ENCODE data around the gene GRIN2B. TPM values are rescaled to one million over a fixed set of nuclear protein-coding genes. Genes with fewer than 3 reads are reported as not detected.
A peak's percentile ranks its signal among the peaks of the same experiment; 100 is the strongest.

The GRIN2B gene
- total RNA-seq (0.58 TPM), polyA plus RNA-seq (ENCODE audit: insufficient read depth in 1 of 8, insufficient read length in 8 of 8, low replicate concordance in 1 of 8) (under 1 TPM; 0.01 to 0.97 (median 0.13) TPM)
- long read RNA-seq, donor 1, result 0 reads
- long read RNA-seq, donor 2, result 0 reads
- long read RNA-seq, donor 3, result 0 reads
- long read RNA-seq, donor 4, result 0 reads
- long read RNA-seq, donor 5, result 0 reads
- long read RNA-seq, donor 6, result 0 reads
- long read RNA-seq, donor 7, result 0 reads
- long read RNA-seq, donor 8, result 0 reads
- long read RNA-seq, donor 9, result 0 reads
- long read RNA-seq, donor 10, result 0 reads
- long read RNA-seq, donor 11, result 0 reads

DNA sequence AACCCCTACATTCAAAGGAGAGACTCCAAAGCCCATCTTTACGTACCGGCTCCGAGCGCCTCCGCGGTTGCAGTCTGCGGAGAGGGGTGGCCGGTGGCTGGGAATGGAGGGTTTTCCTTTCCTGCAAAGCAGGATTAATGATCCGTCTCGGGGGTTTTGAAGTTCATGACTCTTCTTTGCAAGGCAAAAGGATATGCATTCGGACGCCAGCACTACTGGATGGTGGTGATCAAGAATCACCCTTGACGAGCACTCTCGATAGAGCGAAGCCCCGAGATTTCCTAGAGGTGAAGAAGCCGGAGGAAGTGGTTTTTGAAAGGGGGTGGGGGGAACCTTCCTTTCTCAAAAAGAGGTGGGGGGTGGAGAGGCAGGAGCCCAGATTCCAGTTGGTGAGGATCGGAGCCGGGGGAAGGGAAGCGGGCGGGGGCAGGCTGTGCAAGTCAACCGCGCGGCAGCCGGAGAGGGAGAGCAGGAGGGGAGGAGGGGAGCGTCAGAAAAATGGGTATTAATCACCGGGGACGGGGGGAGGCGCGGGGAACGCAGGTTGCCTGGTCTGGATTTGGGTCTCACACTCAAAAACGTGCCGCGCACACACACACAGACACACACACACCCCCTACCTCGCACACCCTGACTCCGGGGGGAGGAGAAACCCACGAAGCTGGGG is at the start of gene GRIN2B:
Gene GRIN2B (minus strand): TSS at position 307 of the 667 bp plus-strand sequence. CDS start 115,394 bp downstream, outside the sequence.
- peak; percentile 31 for DNase-seq
- Histone ChIP-seq H3K36me3 (ENCODE audit: control insufficient read depth, insufficient read depth, low read length) (no peaks in the 10 kb centered on the region), H3K4me1 (ENCODE audit: control insufficient read depth, insufficient read depth, low read length) (peaks cover 9% of the 10 kb centered on the region), H3K9me3 (replicated peaks; ENCODE audit: control insufficient read depth, low read depth, low read length) (no peaks in the 10 kb centered on the region), H3K27me3 (ENCODE audit: control insufficient read depth, insufficient read depth, low read length) (peaks cover 55% of the 10 kb centered on the region), H3K4me3 (ENCODE audit: low read length) (peak within 1 kb of the TSS; percentile 20), H3K27ac (ENCODE audit: low read length) (no peak within 1 kb of the TSS)
- 0% methylated on average over 13 of the region's 37 CpGs for WGBS (ENCODE audit: insufficient coverage)

DNA sequence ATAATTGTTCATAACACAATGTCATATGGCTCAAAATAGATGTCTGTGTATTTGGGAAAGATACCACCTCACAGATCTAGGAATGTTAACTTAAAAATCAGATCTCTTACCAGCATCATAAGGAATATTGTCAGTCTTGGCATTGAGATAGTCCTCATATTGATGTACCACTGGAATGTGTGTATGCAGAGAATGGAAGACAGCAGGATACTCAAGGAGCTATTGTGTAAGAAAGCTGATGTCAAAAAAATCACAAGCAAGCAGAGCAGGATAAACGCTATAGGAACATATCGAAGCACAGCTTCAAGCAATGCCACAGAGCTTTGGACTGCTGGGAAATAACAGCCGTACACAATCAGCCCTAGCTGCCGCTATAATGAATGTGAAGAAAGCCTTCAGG is 45.1 kb upstream of the GRIN2B start:
- Histone ChIP-seq H3K9me3 (replicated peaks; ENCODE audit: control insufficient read depth, low read depth, low read length) (no peaks in the 10 kb centered on the region), H3K27me3 (ENCODE audit: control insufficient read depth, insufficient read depth, low read length) (no peaks in the 10 kb centered on the region), H3K4me3 (ENCODE audit: low read length) (no peak overlapping the region), H3K4me1 (ENCODE audit: control insufficient read depth, insufficient read depth, low read length) (no peaks in the 10 kb centered on the region), H3K27ac (ENCODE audit: low read length) (no peak overlapping the region), H3K36me3 (ENCODE audit: control insufficient read depth, insufficient read depth, low read length) (no peaks in the 10 kb centered on the region)
- WGBS (ENCODE audit: insufficient coverage), result 87% methylated on average over 4 of the region's 4 CpGs
- no peak for DNase-seq

GRCh38 chr12:14024591-14024990 is 43.2 kb upstream of the GRIN2B start:
- no peaks in the 10 kb centered on the region for H3K4me1 ChIP-seq (ENCODE audit: control insufficient read depth, insufficient read depth, low read length)
- H3K4me3 ChIP-seq (ENCODE audit: low read length), result no peak overlapping the region
- no peaks in the 10 kb centered on the region for H3K9me3 ChIP-seq (replicated peaks; ENCODE audit: control insufficient read depth, low read depth, low read length)
- no peaks in the 10 kb centered on the region for H3K36me3 ChIP-seq (ENCODE audit: control insufficient read depth, insufficient read depth, low read length)
- H3K27me3 ChIP-seq (ENCODE audit: control insufficient read depth, insufficient read depth, low read length), result no peaks in the 10 kb centered on the region
- DNase-seq, result no peak
- H3K27ac ChIP-seq (ENCODE audit: low read length), result no peak overlapping the region

DNA sequence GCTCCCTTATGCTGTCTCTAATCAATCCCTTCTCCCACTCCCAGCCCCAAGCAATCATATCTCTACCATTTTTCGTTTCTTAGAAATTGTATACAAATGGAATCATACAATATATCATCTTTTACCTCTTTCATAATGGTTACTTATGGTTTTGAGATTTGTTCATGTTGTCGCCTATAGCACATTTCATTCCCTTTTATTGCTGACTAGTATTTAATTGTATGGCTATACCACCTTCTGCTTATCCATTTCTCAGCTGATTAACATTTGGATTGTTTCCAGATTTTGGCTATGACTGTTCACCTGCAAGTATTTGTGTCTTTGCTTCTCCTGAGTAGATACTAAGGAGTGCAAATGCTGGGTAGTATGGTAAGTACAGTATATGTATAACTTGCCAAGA is 36.7 kb upstream of the GRIN2B start:
- no peak for DNase-seq
- no peak overlapping the region for H3K27ac ChIP-seq (ENCODE audit: low read length)
- no peaks in the 10 kb centered on the region for H3K4me1 ChIP-seq (ENCODE audit: control insufficient read depth, insufficient read depth, low read length)
- WGBS (ENCODE audit: insufficient coverage), result no CpG with 5 or more reads among the region's 2 CpGs
- no peaks in the 10 kb centered on the region for H3K36me3 ChIP-seq (ENCODE audit: control insufficient read depth, insufficient read depth, low read length)
- no peaks in the 10 kb centered on the region for H3K9me3 ChIP-seq (replicated peaks; ENCODE audit: control insufficient read depth, low read depth, low read length)
- no peak overlapping the region for H3K4me3 ChIP-seq (ENCODE audit: low read length)
- H3K27me3 ChIP-seq (ENCODE audit: control insufficient read depth, insufficient read depth, low read length), result no peaks in the 10 kb centered on the region

DNA sequence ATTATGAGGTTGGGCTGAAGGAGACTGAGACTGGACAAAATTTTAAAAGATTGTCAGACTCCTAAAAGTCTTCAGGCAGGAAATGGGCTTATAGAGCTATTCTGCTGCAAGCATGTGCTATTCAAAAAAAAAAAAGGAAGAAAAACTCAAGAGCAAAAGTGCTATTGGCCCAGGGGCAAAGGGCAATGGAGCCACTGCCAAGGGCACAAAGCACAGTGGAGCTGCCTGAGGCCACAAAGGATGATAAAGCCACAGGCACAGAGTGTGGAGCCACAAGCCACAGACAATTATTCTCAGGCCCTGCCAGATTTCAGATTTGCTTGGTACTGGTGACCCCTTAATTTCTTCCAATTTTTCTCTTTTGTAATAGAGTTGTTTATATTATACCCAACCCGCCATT is 29.6 kb upstream of the GRIN2B start:
- Histone ChIP-seq H3K4me3 (ENCODE audit: low read length) (no peak overlapping the region), H3K36me3 (ENCODE audit: control insufficient read depth, insufficient read depth, low read length) (no peaks in the 10 kb centered on the region), H3K9me3 (replicated peaks; ENCODE audit: control insufficient read depth, low read depth, low read length) (no peaks in the 10 kb centered on the region), H3K27ac (ENCODE audit: low read length) (no peak overlapping the region), H3K4me1 (ENCODE audit: control insufficient read depth, insufficient read depth, low read length) (no peaks in the 10 kb centered on the region), H3K27me3 (ENCODE audit: control insufficient read depth, insufficient read depth, low read length) (no peaks in the 10 kb centered on the region)
- no CpG with 5 or more reads among the region's 1 CpG for WGBS (ENCODE audit: insufficient coverage)
- DNase-seq, result no peak

- H3K4me1 ChIP-seq (ENCODE audit: control insufficient read depth, insufficient read depth, low read length), result no peaks in the 10 kb centered on the region
- H3K36me3 ChIP-seq (ENCODE audit: control insufficient read depth, insufficient read depth, low read length), result no peaks in the 10 kb centered on the region
- H3K9me3 ChIP-seq (replicated peaks; ENCODE audit: control insufficient read depth, low read depth, low read length), result no peaks in the 10 kb centered on the region
- DNase-seq, result no peak
- no peak overlapping the region for H3K27ac ChIP-seq (ENCODE audit: low read length)
- no peak overlapping the region for H3K4me3 ChIP-seq (ENCODE audit: low read length)
- WGBS (ENCODE audit: insufficient coverage), result no CpG with 5 or more reads among the region's 2 CpGs
- no peaks in the 10 kb centered on the region for H3K27me3 ChIP-seq (ENCODE audit: control insufficient read depth, insufficient read depth, low read length)
These were observed 26.2 kb upstream of the GRIN2B start for GRCh38 chr12:14007639-14008038.

DNA sequence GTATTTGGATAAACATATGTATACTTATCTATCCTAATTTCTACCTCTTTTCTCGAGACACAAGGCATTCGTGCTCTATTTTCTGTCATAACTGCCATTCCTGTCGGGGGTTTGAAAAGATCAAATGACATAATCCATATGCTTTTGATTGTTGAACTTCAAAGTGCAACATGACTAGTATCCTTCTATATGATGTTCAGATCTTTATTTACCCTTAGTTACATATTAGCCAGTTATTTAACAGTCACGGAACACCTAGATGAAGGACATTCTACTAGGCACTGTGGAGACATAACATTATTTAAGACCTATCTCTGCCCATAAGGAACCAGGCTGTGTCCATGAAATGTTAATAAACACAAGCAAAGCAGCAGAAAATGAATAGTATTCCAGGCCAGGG is 11.2 kb upstream of the GRIN2B start:
- DNase-seq, result no peak
- H3K4me3 ChIP-seq (ENCODE audit: low read length), result no peak overlapping the region

DNA sequence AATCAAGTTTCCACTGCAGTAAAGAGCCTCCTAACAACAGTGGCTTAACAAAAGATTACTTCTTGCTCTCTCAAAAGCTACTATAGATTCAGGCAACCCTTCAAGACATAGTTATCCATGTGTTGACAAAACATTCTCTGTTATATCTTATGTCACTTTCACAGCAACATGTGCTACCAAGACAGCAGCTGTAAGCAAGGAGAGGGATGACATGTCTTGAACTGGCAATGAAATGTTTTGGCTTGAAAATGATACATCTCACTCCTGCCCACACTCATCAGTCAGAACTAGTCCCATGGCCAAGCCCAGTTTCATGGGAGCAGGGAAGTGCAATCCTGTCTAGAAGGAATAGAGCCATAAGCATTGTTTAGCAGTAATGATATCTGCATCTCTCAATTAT is 10.7 kb upstream of the GRIN2B start:
- no peaks in the 10 kb centered on the region for H3K36me3 ChIP-seq (ENCODE audit: control insufficient read depth, insufficient read depth, low read length)
- H3K27me3 ChIP-seq (ENCODE audit: control insufficient read depth, insufficient read depth, low read length), result no peaks in the 10 kb centered on the region
- H3K4me1 ChIP-seq (ENCODE audit: control insufficient read depth, insufficient read depth, low read length), result no peaks in the 10 kb centered on the region
- no peak overlapping the region for H3K27ac ChIP-seq (ENCODE audit: low read length)
- DNase-seq, result peak; percentile 4
- H3K9me3 ChIP-seq (replicated peaks; ENCODE audit: control insufficient read depth, low read depth, low read length), result no peaks in the 10 kb centered on the region
- H3K4me3 ChIP-seq (ENCODE audit: low read length), result no peak overlapping the region

More for the DNA sequence above, 11.2 kb upstream of the GRIN2B start:
- no peaks in the 10 kb centered on the region for H3K9me3 ChIP-seq (replicated peaks; ENCODE audit: control insufficient read depth, low read depth, low read length)
- H3K4me1 ChIP-seq (ENCODE audit: control insufficient read depth, insufficient read depth, low read length), result no peaks in the 10 kb centered on the region
- no peaks in the 10 kb centered on the region for H3K27me3 ChIP-seq (ENCODE audit: control insufficient read depth, insufficient read depth, low read length)
- no peaks in the 10 kb centered on the region for H3K36me3 ChIP-seq (ENCODE audit: control insufficient read depth, insufficient read depth, low read length)
- H3K27ac ChIP-seq (ENCODE audit: low read length), result no peak overlapping the region
- no CpG with 5 or more reads among the region's 4 CpGs for WGBS (ENCODE audit: insufficient coverage)

DNA sequence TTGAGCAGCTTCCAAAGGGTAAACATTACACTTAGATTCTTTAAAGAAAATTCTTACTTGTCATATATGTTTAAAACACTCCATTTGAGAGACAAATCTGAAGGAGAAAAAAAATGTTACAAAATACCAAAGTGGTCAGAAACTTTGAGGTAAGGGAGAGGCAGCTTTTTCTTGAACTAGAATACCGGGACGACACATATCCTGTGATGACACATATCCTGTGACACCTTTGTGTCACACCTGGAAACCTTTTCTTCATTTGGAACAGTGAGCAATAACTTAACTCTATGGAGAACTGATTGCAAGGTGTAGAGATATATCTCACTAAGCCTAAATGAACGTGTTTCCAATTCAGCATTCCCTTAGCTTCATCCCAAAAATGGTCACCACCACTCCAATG is 4.6 kb upstream of the GRIN2B start:
- Histone ChIP-seq H3K27me3 (ENCODE audit: control insufficient read depth, insufficient read depth, low read length) (peaks cover 26% of the 10 kb centered on the region), H3K4me3 (ENCODE audit: low read length) (no peak overlapping the region), H3K9me3 (replicated peaks; ENCODE audit: control insufficient read depth, low read depth, low read length) (no peaks in the 10 kb centered on the region), H3K27ac (ENCODE audit: low read length) (no peak overlapping the region), H3K4me1 (ENCODE audit: control insufficient read depth, insufficient read depth, low read length) (peaks cover 3% of the 10 kb centered on the region), H3K36me3 (ENCODE audit: control insufficient read depth, insufficient read depth, low read length) (no peaks in the 10 kb centered on the region)
- DNase-seq, result no peak
- WGBS (ENCODE audit: insufficient coverage), result no CpG with 5 or more reads among the region's 3 CpGs

DNA sequence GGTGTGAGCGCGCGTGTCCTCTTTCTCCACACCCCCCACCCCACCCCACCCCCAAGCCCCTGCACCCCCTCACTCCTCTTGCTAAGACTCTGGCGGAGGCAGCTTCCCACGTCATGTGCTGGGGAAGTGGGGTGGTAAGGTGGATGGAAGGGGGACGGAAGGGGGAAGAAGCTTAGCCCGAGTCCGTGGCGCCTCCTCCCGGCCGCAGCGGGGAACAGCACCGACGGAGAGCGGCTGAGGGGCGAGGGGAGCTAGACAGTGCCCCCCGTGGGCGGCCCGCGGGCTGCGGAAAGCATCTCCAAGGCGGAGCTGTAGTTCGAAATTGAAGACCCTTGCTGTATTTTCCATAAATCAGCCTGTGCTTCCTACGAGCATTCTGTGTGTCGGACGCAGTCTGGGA is 588 bp upstream of the GRIN2B start:
- Histone ChIP-seq H3K4me3 (ENCODE audit: low read length) (peak overlapping the region; percentile 20), H3K27me3 (ENCODE audit: control insufficient read depth, insufficient read depth, low read length) (peaks cover 53% of the 10 kb centered on the region)
- peak; percentile 31 for DNase-seq

More for the DNA sequence above, 588 bp upstream of the GRIN2B start:
- Histone ChIP-seq H3K27ac (ENCODE audit: low read length) (no peak overlapping the region), H3K9me3 (replicated peaks; ENCODE audit: control insufficient read depth, low read depth, low read length) (no peaks in the 10 kb centered on the region), H3K4me1 (ENCODE audit: control insufficient read depth, insufficient read depth, low read length) (peaks cover 9% of the 10 kb centered on the region), H3K36me3 (ENCODE audit: control insufficient read depth, insufficient read depth, low read length) (no peaks in the 10 kb centered on the region)
- WGBS (ENCODE audit: insufficient coverage), result 1% methylated on average over 19 of the region's 26 CpGs

All from muscle of leg (tissue), 16 donors.